Brain microvascular endothelial cell (primary cell): ENCODE data around the gene PTPRJ.

Experiments
- DNase-seq: peaks from one replicate; pipeline ENCODE4 v3.0.0-alpha.2; 2020
- H3K27ac ChIP-seq: fragments of 250-450 bp; sonication (Bioruptor Pico); 2 replicates; pipeline ENCODE4 v1.5.1; 2020; ENCODE audit warnings: mild to moderate bottlenecking, moderate library complexity
- H3K27me3 ChIP-seq: fragments of 250-450 bp; sonication (Bioruptor Pico); replicated peaks from 2 replicates; pipeline ENCODE4 v1.5.1; 2020; ENCODE audit warnings: mild to moderate bottlenecking
- H3K36me3 ChIP-seq: fragments of 250-450 bp; sonication (Bioruptor Pico); replicated peaks from 2 replicates; pipeline ENCODE4 v1.5.1; 2020; ENCODE audit warnings: mild to moderate bottlenecking
- H3K4me3 ChIP-seq: 2 replicates; pipeline ENCODE4 v1.5.1; 2011; ENCODE audit warnings: low read depth, mild to moderate bottlenecking, control low read depth, low read length, moderate library complexity
- in situ Hi-C: cut with HindIII; loops from 2 replicates; pipeline ENCODE4 v1.10.0; 2017; ENCODE audit warnings: low sequenced_read_pairs, low pct_ligation_motif_present
- TF ChIP-seq, protein P1 (sequence below): IDR thresholded peaks from 2 replicates; pipeline ENCODE4 v1.5.1; 2011; ENCODE audit warnings: low read depth, mild to moderate bottlenecking, moderate library complexity, low read length, control low read depth, inconsistent platforms; ENCODE audit errors: missing control alignments

PTPRJ gene

DNA sequence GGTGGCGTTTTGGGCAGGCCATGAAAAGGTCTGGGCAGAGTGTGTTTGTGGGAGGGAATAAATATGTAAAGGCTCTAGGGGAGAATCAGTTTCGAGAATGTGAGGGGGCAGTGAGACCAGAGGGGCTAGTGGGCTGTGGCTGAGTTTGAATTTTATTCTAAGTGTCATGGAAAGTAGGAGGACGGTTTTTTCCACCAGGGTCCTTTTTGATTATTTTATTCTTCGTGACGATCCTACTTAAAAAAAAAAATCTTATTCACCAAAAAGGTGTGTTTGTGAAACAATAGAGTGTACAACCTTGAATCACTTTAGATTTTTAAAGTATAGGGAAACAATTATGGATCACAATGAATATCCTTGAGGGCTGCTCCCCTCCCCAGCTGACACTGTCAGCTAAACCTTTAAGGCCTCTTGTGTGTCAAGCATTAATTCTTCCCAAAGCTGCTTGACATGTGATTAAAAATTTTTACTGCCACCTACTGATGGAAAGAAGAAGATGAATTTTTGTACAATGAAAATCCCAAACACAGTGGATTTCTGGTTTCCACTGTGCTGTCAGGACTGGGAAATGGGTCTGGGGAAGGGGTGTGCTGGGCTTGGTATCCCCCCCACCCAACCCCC is 128.8 kb downstream of the PTPRJ start:
- no peak for DNase-seq
- TF ChIP-seq, protein P1, sequence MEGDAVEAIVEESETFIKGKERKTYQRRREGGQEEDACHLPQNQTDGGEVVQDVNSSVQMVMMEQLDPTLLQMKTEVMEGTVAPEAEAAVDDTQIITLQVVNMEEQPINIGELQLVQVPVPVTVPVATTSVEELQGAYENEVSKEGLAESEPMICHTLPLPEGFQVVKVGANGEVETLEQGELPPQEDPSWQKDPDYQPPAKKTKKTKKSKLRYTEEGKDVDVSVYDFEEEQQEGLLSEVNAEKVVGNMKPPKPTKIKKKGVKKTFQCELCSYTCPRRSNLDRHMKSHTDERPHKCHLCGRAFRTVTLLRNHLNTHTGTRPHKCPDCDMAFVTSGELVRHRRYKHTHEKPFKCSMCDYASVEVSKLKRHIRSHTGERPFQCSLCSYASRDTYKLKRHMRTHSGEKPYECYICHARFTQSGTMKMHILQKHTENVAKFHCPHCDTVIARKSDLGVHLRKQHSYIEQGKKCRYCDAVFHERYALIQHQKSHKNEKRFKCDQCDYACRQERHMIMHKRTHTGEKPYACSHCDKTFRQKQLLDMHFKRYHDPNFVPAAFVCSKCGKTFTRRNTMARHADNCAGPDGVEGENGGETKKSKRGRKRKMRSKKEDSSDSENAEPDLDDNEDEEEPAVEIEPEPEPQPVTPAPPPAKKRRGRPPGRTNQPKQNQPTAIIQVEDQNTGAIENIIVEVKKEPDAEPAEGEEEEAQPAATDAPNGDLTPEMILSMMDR: peak; percentile 37
- Histone ChIP-seq H3K27me3 (no peaks in the 10 kb centered on the region), H3K36me3 (no peaks in the 10 kb centered on the region), H3K4me3 (peak overlapping the region; percentile 43), H3K27ac (peak overlapping the region; percentile 44)
- in situ Hi-C loops: loop anchor here (25.0 kb wide), 1 partner anchor 172 kb away; no protein-coding TSS in a partner anchor

DNA sequence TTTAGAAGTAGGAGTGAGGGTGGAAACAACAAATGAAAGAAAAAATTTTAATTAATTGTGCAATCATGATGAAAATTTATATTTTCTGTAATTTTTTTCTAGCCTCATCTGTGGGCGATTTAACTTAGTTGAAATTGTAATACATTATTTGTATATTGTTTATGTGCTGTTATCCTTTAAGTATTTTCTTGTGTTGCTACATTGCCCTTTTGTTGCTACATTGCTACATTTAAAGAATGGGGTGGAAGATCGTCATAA is 130.1 kb downstream of the PTPRJ start:
- no peak for DNase-seq
- no peak overlapping the region for H3K27ac ChIP-seq
- no peaks in the 10 kb centered on the region for H3K27me3 ChIP-seq
- TF ChIP-seq, protein P1: no peak
- peaks cover 4% of the 10 kb centered on the region for H3K36me3 ChIP-seq
- in situ Hi-C loops: loop anchor here (25.0 kb wide), 1 partner anchor 173 kb away; no protein-coding TSS in a partner anchor
- no peak overlapping the region for H3K4me3 ChIP-seq

DNA sequence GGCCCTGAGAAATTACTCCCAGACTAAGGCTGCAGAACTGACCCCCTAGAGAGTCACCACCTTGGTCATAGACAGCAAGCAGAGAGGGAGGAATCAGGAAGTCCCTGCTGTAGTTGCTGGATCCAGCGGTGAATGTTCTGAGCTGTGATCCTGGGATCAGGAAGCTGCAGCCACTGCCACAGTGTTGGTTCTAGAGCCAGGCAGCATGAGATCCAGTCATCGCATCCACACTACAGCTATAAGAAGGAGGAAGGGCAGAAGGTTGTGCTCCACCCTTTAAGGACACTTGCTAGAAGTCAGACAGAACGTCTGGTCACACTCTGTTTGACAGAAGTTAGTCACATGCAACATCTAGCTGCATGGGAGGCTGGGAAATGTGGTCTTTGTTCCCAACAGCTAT is 131.5 kb downstream of the PTPRJ start:
- H3K4me3 ChIP-seq: no peak overlapping the region
- H3K27ac ChIP-seq: no peak overlapping the region
- TF ChIP-seq, protein P1: no peak
- in situ Hi-C loops: loop anchor here (25.0 kb wide), 1 partner anchor 175 kb away; no protein-coding TSS in a partner anchor
- H3K27me3 ChIP-seq: no peaks in the 10 kb centered on the region
- no peak for DNase-seq
- H3K36me3 ChIP-seq: peaks cover 4% of the 10 kb centered on the region

DNA sequence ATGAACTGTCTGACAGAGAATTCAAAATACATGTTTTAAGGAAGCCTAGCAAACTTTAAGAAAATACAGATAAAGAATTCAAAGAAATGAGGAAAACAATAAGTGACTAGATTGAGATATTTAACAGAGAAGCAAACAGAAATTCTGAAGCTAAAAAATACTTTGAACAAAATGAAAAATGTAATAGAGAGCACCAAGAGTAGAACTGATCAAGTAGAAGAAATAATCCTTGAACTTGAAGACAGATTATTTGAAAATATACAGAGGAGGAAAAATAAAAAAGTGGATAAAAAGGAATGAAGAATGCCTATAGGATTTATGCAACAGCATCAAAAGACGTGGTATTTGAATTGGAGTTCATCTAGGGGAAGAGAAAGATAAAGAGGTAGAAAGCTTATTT is 134.4 kb downstream of the PTPRJ start:
- no peak for DNase-seq
- no peak overlapping the region for H3K4me3 ChIP-seq
- no peak overlapping the region for H3K27ac ChIP-seq
- peaks cover 6% of the 10 kb centered on the region for H3K36me3 ChIP-seq
- in situ Hi-C loops: loop anchor here (25.0 kb wide), 1 partner anchor 177 kb away; no protein-coding TSS in a partner anchor
- H3K27me3 ChIP-seq: no peaks in the 10 kb centered on the region
- TF ChIP-seq, protein P1: no peak

GRCh38 chr11:48116437-48117228 is 136.3 kb downstream of the PTPRJ start:
- in situ Hi-C loops: loop anchor here (25.0 kb wide), 1 partner anchor 179 kb away; no protein-coding TSS in a partner anchor
- H3K36me3 ChIP-seq: peaks cover 6% of the 10 kb centered on the region
- no peaks in the 10 kb centered on the region for H3K27me3 ChIP-seq
- H3K4me3 ChIP-seq: no peak overlapping the region
- DNase-seq: no peak
- TF ChIP-seq, protein P1: peak; percentile 72
- no peak overlapping the region for H3K27ac ChIP-seq
